Liver (tissue), 9 donors: Measurements from ENCODE around the gene VSTM2L. TPM values are rescaled to one million over a fixed set of nuclear protein-coding genes. Genes with fewer than 3 reads are reported as not detected.

Source experiments
- DNase-seq: peaks from one replicate; pipeline ENCODE4 v3.0.0-alpha.2; 2017; ENCODE audit warnings: low spot score
- H3K27ac ChIP-seq, 2 donors: one replicate each; pipeline ENCODE4 v1.7.0; 2013; ENCODE audit warnings: inconsistent platforms in 2 of 2, low read length in 2 of 2, control low read depth in 1 of 2, low read depth in 1 of 2, mild to moderate bottlenecking in 1 of 2
- H3K27me3 ChIP-seq, 4 donors: one replicate each; pipeline versions ENCODE4 v1.6.1 to v1.7.0; 2013; ENCODE audit warnings: low read length in 3 of 4, inconsistent platforms in 1 of 4, mild to moderate bottlenecking in 1 of 4, moderate library complexity in 1 of 4; ENCODE audit not compliant: control insufficient read depth in 4 of 4, insufficient read depth in 4 of 4
- H3K36me3 ChIP-seq, 4 donors: one replicate each; pipeline versions ENCODE4 v1.6.1 to v1.7.0; 2013; ENCODE audit warnings: low read length in 3 of 4, mild to moderate bottlenecking in 3 of 4, low read depth in 1 of 4, moderate library complexity in 1 of 4; ENCODE audit not compliant: control insufficient read depth in 4 of 4, insufficient read depth in 3 of 4
- H3K4me1 ChIP-seq, 4 donors: one replicate each; pipeline versions ENCODE4 v1.6.1 to v1.7.0; 2013; ENCODE audit warnings: low read length in 3 of 4, mild to moderate bottlenecking in 3 of 4, moderate library complexity in 1 of 4; ENCODE audit not compliant: control insufficient read depth in 4 of 4, insufficient read depth in 4 of 4
- H3K4me3 ChIP-seq, 3 donors: one replicate each; pipeline versions ENCODE4 v1.6.1 to v1.7.0; 2013; ENCODE audit warnings: low read length in 3 of 3, control low read depth in 1 of 3, low read depth in 1 of 3, mild to moderate bottlenecking in 1 of 3
- H3K9ac ChIP-seq, 2 donors: one replicate each; pipeline ENCODE4 v1.7.0; 2013; ENCODE audit warnings: low read length in 2 of 2, mild to moderate bottlenecking in 2 of 2, moderate library complexity in 2 of 2, control low read depth in 1 of 2, low read depth in 1 of 2
- H3K9me3 ChIP-seq, 4 donors: one replicate each; pipeline versions ENCODE4 v1.6.1 to v1.7.0; 2013; ENCODE audit warnings: low read length in 3 of 4; ENCODE audit not compliant: control insufficient read depth in 4 of 4
- EGR1 ChIP-seq, 2 donors: IDR thresholded peaks; 2 replicates each; pipeline ENCODE4 v1.6.1; 2016 to 2018; ENCODE audit warnings: antibody characterized with exemption in 2 of 2, low read depth in 2 of 2
- FOXA2 ChIP-seq: IDR thresholded peaks from 2 replicates; pipeline ENCODE4 v1.6.1; 2016; ENCODE audit warnings: antibody characterized with exemption
- GABPA ChIP-seq, 2 donors: IDR thresholded peaks in 1 of 2; conservative IDR thresholded peaks in 1 of 2; 2 replicates each; pipeline ENCODE4 v1.6.1; 2016; ENCODE audit warnings: antibody characterized with exemption in 2 of 2, mild to moderate bottlenecking in 1 of 2, moderate library complexity in 1 of 2
- HNF4A ChIP-seq, 2 donors: conservative IDR thresholded peaks; 2 replicates each; pipeline ENCODE4 v1.6.1; 2016; ENCODE audit warnings: antibody characterized with exemption in 2 of 2, mild to moderate bottlenecking in 2 of 2
- JUND ChIP-seq, 2 donors: IDR thresholded peaks; 2 replicates each; pipeline ENCODE4 v1.6.1; 2016; ENCODE audit warnings: antibody characterized with exemption in 2 of 2
- NR2F2 ChIP-seq: IDR thresholded peaks from 2 replicates; pipeline ENCODE4 v1.6.1; 2016; ENCODE audit warnings: antibody characterized with exemption
- RXRA ChIP-seq, 2 donors: IDR thresholded peaks; 2 replicates each; pipeline ENCODE4 v1.6.1; 2017 to 2018; ENCODE audit warnings: antibody characterized with exemption in 2 of 2, mild to moderate bottlenecking in 1 of 2
- SP1 ChIP-seq: IDR thresholded peaks from 2 replicates; pipeline ENCODE4 v1.6.1; 2018; ENCODE audit warnings: antibody characterized with exemption, mild to moderate bottlenecking
- TAF1 ChIP-seq: conservative IDR thresholded peaks from 2 replicates; pipeline ENCODE4 v1.6.1; 2016; ENCODE audit warnings: antibody characterized with exemption, mild to moderate bottlenecking
- YY1 ChIP-seq: IDR thresholded peaks from 2 replicates; pipeline ENCODE4 v1.6.1; 2016; ENCODE audit warnings: antibody characterized with exemption, mild to moderate bottlenecking
- ZBTB33 ChIP-seq: IDR thresholded peaks from 2 replicates; pipeline ENCODE4 v1.6.1; 2016; ENCODE audit warnings: antibody characterized with exemption
- WGBS: extraction: QIAGEN DNeasy Blood & Tissue Kit; methylation state at CpG from one replicate; pipeline ENCODE4 v1.1.7; 2013; 5-methylcytosine and 5-hydroxymethylcytosine counted together
- polyA plus RNA-seq, 2 donors: library from polyadenylated mRNA; stranded (reverse) in 1 of 2; unstranded in 1 of 2; fragments of 200-250 nt in 1 of 2; fragments of >200 nt in 1 of 2; fragmentation: Nextera tagmentation in 1 of 2; extraction: Ambion mirVana in 1 of 2; gene quantifications; one replicate each; pipeline versions ENCODE4 v1.2.1 to v1.2.3, GENCODE V29; 2013 to 2015
- total RNA-seq, 2 donors: library from RNA; depleted of rRNA; stranded (reverse); fragments of >200 nt; gene quantifications; one replicate each; pipeline ENCODE4 v1.2.3, GENCODE V29; 2014
- TF ChIP-seq, protein P1 (sequence below): IDR thresholded peaks from 2 replicates; pipeline ENCODE4 v1.6.1; 2016; ENCODE audit warnings: antibody characterized with exemption
- TF ChIP-seq, protein P2 (sequence below): fragments of 150-350 bp; IDR thresholded peaks from 2 replicates; pipeline ENCODE4 v1.5.1; 2017; ENCODE audit warnings: improper control_type of control experiment, low read depth, low read length; ENCODE audit not compliant: missing input control
- TF ChIP-seq, protein P3 (sequence below): IDR thresholded peaks from 2 replicates; pipeline ENCODE4 v1.6.1; 2016; ENCODE audit warnings: antibody characterized with exemption
- TF ChIP-seq, protein P4 (sequence below): IDR thresholded peaks from 2 replicates; pipeline ENCODE4 v1.6.1; 2016; ENCODE audit warnings: antibody characterized with exemption, mild to moderate bottlenecking
- donor health status: healthy.
- donor health status: healthy.
- donor health status: healthy.
- donor health status: healthy.
- donor health status: healthy.

The VSTM2L gene
- total and polyA plus RNA-seq, 4 donors: 0.31 to 0.79 (median 0.56) TPM

DNA sequence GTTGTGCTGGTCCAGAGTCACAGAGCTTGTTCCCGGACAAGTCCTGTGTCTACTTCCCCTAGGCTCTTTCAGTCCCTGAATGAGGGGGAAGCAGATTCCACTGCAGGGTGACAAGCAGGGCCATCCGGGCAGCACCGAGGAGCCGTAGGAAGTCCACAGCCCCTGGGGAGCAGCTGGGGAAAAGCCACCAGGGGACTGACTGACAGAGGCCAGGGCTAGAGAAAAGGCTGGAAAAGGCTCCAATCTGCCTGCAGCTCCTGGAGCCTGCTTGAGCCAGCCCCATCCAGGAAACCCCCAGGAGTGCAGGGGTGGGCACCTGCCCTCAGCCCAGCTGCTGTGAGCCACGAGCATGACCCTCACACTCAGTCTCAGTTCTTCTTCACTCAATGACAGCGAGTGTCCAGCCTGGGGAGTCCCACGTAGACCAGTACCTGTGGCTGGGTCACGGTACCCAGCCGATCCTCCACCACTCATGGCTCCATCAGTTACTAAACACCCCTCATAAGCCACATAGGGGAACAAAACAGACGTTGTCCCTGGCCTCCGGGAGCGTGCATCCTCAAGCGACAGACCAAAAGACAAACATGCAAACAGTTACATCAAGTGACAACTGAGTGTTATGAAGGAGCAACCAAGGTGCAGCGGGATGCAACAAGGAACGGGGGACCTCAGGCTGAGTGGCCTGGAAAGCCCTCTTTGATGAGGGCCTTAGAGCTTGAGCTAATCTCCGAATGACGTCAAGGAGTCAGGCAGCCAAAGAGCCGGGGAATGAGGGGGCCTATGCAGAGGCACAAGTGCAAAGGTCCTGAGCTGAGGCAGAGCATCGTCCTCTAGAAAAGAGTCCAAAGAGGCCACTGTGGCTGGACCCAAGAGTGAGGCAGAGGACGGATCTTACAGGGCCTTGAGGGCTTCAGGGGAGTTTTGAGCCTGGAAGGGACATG, 24.8 kb upstream of the VSTM2L start:
- H3K9ac ChIP-seq: no peak overlapping the region
- 81% methylated on average over 20 of the region's 20 CpGs for WGBS
- no peaks in the 10 kb centered on the region for H3K9me3 ChIP-seq
- no peak for DNase-seq
- no peak overlapping the region for H3K4me3 ChIP-seq
- TF ChIP-seq ZBTB33: no peak
- no peak for TF ChIP-seq JUND (IDR thresholded peaks at IDR 0.05)
- no peak for TF ChIP-seq RXRA (IDR thresholded peaks at IDR 0.05)
- TF ChIP-seq, protein P1, sequence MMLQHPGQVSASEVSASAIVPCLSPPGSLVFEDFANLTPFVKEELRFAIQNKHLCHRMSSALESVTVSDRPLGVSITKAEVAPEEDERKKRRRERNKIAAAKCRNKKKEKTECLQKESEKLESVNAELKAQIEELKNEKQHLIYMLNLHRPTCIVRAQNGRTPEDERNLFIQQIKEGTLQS: no peak
- no peak for TF ChIP-seq HNF4A (conservative IDR thresholded peaks at IDR 0.05)
- no peak for TF ChIP-seq EGR1 (IDR thresholded peaks at IDR 0.05; ENCODE audit: low read depth in 2 of 2)
- no peak for TF ChIP-seq GABPA (IDR thresholded peaks at IDR 0.05 in 1 of 2, conservative IDR thresholded peaks at IDR 0.05 in 1 of 2)
- TF ChIP-seq, protein P2, sequence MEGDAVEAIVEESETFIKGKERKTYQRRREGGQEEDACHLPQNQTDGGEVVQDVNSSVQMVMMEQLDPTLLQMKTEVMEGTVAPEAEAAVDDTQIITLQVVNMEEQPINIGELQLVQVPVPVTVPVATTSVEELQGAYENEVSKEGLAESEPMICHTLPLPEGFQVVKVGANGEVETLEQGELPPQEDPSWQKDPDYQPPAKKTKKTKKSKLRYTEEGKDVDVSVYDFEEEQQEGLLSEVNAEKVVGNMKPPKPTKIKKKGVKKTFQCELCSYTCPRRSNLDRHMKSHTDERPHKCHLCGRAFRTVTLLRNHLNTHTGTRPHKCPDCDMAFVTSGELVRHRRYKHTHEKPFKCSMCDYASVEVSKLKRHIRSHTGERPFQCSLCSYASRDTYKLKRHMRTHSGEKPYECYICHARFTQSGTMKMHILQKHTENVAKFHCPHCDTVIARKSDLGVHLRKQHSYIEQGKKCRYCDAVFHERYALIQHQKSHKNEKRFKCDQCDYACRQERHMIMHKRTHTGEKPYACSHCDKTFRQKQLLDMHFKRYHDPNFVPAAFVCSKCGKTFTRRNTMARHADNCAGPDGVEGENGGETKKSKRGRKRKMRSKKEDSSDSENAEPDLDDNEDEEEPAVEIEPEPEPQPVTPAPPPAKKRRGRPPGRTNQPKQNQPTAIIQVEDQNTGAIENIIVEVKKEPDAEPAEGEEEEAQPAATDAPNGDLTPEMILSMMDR: no peak
- no peak overlapping the region for H3K27ac ChIP-seq
- no peaks in the 10 kb centered on the region for H3K4me1 ChIP-seq
- peaks cover 2 to 15% (median 7%) of the 10 kb centered on the region in 4 donors for H3K36me3 ChIP-seq
- no peaks in the 10 kb centered on the region for H3K27me3 ChIP-seq

GRCh38 chr20:37878835-37879599, 23.9 kb upstream of the VSTM2L start:
- no peaks in the 10 kb centered on the region for H3K9me3 ChIP-seq
- H3K36me3 ChIP-seq: peaks cover 0 to 8% (median 0%) of the 10 kb centered on the region in 4 donors
- H3K4me1 ChIP-seq: no peaks in the 10 kb centered on the region
- no peak for DNase-seq
- H3K4me3 ChIP-seq: no peak overlapping the region
- no peak overlapping the region for H3K9ac ChIP-seq
- 90% methylated on average over 12 of the region's 12 CpGs for WGBS
- no peaks in the 10 kb centered on the region for H3K27me3 ChIP-seq
- H3K27ac ChIP-seq: no peak overlapping the region
- no peak for TF ChIP-seq TAF1
- no peak for TF ChIP-seq NR2F2
- TF ChIP-seq FOXA2: no peak
- TF ChIP-seq, protein P3, sequence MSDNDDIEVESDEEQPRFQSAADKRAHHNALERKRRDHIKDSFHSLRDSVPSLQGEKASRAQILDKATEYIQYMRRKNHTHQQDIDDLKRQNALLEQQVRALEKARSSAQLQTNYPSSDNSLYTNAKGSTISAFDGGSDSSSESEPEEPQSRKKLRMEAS: no peak
- TF ChIP-seq, protein P4, sequence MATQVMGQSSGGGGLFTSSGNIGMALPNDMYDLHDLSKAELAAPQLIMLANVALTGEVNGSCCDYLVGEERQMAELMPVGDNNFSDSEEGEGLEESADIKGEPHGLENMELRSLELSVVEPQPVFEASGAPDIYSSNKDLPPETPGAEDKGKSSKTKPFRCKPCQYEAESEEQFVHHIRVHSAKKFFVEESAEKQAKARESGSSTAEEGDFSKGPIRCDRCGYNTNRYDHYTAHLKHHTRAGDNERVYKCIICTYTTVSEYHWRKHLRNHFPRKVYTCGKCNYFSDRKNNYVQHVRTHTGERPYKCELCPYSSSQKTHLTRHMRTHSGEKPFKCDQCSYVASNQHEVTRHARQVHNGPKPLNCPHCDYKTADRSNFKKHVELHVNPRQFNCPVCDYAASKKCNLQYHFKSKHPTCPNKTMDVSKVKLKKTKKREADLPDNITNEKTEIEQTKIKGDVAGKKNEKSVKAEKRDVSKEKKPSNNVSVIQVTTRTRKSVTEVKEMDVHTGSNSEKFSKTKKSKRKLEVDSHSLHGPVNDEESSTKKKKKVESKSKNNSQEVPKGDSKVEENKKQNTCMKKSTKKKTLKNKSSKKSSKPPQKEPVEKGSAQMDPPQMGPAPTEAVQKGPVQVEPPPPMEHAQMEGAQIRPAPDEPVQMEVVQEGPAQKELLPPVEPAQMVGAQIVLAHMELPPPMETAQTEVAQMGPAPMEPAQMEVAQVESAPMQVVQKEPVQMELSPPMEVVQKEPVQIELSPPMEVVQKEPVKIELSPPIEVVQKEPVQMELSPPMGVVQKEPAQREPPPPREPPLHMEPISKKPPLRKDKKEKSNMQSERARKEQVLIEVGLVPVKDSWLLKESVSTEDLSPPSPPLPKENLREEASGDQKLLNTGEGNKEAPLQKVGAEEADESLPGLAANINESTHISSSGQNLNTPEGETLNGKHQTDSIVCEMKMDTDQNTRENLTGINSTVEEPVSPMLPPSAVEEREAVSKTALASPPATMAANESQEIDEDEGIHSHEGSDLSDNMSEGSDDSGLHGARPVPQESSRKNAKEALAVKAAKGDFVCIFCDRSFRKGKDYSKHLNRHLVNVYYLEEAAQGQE: no peak
- TF ChIP-seq, protein P1: no peak
- TF ChIP-seq SP1: no peak
- TF ChIP-seq HNF4A (conservative IDR thresholded peaks at IDR 0.05): no peak
- TF ChIP-seq, protein P2: no peak
- no peak for TF ChIP-seq YY1
- TF ChIP-seq ZBTB33: no peak
- TF ChIP-seq EGR1 (IDR thresholded peaks at IDR 0.05; ENCODE audit: low read depth in 2 of 2): no peak
- no peak for TF ChIP-seq RXRA (IDR thresholded peaks at IDR 0.05)
